ENCODE measurements around the gene TM4SF4.

- TF ChIP-seq POLR2AphosphoS5 (IDR thresholded peaks at IDR 0.05; ENCODE audit: borderline replicate concordance, low read depth, low read length) (no peak), EZH2 (IDR thresholded peaks at IDR 0.05) (no peak), FOXP2 (optimal IDR thresholded peaks at IDR 0.05; ENCODE audit: control extremely low read depth, extremely low read length, insufficient read depth) (no peak)
Measured at GRCh38 chr3:149547954-149548668, 73.6 kb downstream of the TM4SF4 start.

All from SK-N-MC (cell line).